ENCODE data around the gene PDLIM7.

Gene PDLIM7

DNA sequence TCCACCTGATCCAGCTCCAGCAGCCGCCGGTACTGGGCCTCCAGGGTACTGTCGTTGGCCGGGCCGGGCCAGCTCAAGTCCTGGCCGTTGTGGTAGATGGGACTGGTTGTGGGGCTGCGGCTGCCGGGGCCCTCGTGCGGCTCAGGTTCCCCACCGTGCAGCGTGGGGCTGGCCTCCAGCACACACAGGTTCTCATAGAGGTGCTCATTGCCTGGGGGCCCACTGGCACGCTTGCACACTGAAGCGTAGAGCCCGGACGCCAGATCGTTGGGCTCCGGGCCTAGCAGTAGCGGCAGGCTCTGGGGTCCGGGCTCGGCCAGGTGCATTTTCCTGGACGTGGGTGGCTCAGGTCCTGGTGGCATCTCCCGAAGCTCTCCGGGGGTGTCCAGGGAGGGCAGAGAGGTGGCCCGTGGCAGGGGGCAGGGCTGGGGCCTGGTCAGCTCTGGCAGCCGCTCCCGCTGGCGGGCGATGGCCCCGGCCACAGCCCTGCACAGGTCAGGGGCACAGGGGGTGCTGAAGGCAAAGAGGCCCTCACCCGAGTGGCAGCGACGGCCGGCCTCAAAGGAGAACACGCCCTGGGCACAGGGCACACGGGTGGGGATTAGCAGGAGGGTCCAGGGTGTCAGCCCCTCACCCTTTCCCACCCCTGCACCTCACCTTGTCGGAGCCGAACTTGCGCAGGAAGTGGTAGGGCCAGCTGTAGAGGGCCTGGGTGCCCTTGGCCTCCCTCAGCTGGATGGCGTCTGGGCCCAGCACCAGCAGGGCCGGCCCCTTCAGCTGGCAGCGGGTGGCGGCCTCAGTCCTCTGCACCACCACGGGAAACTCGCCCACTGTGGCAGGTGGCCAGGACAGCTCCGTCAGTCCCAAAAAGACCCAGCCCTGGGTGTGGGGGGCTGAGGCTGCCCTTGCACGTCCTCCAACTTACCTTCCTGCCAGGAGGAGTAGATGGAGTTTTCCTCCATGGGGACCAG lies 7.0 kb upstream of the PDLIM7 start:
- no peak for DNase-seq

DNA sequence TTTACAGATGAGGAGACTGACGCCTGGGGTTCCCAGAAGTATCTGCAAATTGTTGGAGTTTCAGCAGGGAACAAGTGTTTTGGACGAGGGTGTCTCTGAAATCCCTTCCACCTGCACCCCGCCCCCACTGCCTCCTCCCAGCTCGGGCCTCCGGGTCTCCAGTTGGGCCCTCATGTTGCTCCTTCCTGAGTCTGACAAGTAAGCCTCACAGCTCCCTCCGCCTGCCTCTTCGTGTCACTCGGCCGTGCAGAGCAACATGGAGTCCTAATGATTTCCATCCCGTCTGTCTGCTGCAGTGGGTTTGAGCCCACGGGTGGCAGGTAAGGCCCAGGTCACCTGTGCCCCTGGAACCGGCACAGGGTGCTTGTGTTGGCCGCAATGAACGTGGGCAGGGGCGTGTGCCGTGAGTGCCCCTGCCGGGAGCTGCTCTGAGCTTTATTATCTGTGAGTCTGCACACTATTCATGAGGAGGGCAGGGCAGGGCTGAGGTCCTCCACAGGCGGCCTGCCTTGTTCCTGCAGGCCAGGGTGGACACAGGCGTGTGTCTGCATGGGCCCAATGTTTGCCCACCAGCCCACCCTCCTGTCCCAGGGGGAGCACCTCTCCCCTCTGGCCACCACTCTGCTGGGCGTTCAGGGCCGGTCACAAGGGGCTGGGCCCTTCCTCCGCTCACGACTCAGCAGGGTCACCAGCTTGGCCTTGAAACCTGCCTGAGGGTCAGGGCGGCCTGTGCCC lies 6.1 kb upstream of the PDLIM7 start:
- DNase-seq: no peak

GRCh38 chr5:177502886-177503285 lies 5.5 kb upstream of the PDLIM7 start:
- DNase-seq: no peak

GRCh38 chr5:177501874-177502678 lies 4.7 kb upstream of the PDLIM7 start:
- DNase-seq: no peak

DNA sequence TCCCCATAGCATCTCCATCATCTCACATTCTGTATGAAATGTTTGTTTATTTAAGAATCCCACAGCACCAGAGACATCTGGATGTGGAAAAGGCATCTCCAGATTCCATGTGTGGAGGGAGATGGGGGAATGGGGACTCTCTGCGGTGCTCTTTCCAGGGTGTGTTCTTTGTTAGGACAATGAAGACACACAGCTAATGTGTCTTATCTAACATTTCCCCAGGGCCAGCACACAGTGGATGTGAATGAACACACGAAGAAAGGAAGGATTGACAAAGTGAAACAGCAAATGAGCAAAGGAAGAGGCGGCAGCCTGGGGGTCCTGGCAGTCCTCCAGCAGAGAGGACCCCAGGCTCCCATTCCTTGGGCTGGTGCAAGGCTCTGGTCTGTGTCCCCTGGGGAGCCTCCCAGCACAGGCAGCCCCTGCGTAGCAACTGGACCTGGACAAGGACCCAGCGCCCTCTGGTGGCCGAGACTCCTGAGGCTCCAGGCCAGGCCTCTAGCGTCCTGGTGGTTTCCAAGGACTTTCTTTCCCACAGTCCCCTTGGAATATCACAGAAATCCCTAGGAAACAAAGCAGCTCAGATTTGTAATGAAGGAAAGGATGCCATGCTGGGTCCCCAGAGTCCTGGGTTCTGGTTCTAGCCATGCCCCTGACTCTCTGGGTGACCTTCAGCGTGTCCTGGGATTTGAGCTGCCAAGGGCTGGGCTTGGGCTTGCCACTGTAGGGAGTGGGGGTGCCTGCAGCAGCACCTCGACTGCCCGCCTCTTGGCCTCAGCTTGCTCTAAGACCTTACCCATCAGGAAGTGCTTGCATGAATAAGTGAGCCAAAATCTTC lies 3.5 kb upstream of the PDLIM7 start:
- peak; percentile 92 for DNase-seq

DNA sequence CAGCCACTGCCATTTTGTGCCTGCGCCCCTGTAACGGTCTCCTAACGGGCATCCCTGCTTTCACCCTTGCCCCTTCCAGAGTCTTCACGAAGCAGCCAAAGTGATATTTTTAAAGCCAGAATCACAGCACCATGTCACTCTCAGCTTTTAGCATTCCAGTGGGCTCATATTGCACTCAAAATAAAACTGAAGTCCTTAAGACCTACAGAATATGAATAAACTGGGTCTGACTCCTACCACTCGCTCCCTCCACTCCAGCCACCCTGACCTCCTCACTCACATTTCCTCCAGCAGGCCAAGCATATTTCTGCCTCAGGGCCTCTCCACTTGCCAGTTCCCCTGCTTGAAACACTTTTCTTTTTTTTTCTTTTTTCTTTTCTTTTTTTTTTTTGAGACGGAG lies 2.4 kb upstream of the PDLIM7 start:
- DNase-seq: no peak

DNA sequence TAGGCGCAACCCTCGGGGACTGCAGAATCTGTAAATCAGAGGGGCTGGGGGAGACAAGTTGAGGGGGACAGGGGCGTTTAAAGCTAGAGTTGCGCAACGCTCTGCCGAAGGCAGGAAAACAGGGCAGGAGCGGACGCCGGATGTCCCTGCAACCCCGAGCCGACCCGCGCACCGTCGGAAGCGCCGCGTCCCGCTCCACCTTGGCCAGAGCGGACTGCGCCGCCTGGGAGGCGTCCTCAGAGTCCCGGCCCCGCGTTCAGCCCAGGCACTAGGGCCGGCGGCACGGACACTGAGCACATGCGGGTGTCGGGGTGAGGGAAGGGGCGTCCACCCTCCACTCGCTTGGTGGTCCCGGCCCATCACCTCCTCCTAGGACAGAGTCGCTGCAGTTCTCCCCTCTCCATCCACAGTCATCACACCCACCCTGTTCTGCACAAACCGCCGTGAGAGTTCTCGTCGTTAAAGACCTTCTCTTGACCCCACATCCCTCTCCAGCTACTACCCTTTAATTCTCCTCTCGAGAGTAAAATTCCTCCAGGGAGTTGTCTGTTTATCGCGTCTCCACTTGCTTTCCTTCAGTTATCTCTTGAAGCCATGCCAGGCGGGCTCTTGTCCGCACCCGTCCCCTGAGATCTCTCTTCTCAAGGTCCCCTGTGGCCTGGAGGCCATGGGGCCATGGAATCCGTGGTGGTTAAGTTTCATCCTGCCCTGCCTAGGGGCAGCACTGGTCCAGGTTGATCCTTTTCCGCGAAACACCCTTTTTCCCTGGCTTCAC lies 796 bp upstream of the PDLIM7 start:
- no peak for DNase-seq

GRCh38 chr5:177496727-177497291 lies 595 bp downstream of the PDLIM7 start:
- DNase-seq: peak; percentile 90

DNA sequence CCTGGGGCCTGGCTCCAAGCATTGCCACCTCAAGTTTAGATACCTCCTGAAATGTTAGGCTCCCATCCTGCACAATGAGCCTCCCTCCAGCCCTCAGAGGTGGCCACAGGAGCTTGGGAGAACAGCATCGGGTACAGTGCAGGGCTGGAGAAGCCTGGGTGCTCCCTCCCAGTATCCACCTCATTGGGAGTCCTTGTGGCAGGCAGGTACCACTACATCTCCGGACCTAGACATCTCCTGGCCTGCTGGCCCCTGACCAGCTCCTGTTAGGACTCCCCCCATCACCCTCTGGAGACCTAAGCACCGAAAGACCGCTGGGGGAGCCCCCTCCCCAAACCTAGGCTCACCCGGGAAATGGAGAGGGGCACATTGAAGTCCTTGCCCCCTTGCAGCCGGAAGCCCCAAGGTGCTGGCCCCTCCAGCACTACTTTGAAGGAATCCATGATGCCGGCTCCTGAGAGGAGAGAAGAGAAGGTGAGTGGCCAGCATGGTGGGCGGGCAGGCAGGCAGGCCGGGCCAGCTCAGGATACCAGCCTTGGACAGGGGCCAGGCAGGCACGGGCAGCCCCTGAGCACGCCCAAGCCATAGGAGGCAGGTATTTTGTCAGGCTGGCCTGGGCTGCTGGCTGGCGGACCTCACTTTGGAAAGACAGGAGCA lies 1.2 kb downstream of the PDLIM7 start:
- no peak for DNase-seq

DNA sequence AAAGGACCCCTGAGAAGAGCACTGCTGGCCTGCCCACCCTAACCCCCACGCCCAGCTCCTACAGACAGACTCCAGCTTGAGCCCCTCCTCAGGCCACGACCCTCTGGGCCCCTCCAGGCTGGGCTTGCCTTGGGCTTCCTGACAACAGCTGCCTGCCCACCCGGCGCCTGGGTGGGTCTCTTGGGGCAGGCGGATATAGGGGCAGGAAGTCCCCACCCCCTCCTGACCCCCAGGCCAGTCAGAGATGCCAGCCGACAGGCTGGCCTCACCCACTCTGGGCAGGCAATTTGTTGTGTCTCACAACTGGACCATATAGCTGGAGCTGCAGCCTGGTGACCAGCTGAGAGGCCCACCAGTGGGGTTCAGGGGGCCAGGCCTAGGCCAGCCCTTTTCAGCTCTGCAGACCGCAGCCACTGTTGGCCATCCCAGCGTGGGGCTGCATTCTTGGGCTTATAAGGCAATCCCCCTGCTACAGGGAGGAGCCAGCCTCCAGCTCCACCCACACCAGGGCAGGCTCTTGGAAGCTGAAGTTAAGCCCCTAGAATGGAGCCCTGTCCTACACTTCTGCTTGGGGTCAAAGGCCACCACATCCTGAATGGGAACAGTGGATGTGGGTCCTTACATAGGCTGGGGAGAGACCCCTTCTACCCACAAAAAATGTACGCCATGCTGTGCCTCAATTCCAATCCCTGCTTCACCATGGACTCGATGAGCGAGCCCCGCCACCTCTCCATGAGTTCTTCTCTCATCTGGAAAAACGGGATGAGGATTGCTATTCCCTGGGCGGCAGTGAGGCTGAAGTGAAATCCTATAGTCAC lies 2.0 kb downstream of the PDLIM7 start:
- peak; percentile 83 for DNase-seq

GRCh38 chr5:177494346-177495195 lies 2.8 kb downstream of the PDLIM7 start:
- DNase-seq: peak; percentile 87

GRCh38 chr5:177493795-177494345 lies 3.5 kb downstream of the PDLIM7 start:
- DNase-seq: no peak

DNA sequence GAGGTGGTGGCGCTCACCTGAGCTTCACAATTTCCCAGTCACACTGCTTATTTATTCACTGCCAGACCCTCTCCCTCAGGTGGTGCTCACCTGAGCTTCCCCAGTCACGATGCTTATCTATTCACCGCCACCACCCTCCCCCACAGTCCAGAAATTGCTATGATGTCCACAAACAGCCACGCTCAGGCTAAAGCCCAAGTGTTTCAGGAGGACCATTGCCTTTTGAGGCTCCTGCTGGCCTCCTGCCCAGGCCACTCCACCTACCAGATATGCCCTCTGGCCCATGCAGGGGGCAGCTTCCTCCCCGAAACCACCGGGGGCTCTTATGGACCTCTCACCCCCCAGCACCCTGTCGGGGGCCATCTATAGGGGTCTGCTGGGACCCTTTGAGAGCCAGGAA lies 4.6 kb downstream of the PDLIM7 start:
- DNase-seq: no peak

GRCh38 chr5:177491983-177492746 lies 5.2 kb downstream of the PDLIM7 start:
- no peak for DNase-seq

DNA sequence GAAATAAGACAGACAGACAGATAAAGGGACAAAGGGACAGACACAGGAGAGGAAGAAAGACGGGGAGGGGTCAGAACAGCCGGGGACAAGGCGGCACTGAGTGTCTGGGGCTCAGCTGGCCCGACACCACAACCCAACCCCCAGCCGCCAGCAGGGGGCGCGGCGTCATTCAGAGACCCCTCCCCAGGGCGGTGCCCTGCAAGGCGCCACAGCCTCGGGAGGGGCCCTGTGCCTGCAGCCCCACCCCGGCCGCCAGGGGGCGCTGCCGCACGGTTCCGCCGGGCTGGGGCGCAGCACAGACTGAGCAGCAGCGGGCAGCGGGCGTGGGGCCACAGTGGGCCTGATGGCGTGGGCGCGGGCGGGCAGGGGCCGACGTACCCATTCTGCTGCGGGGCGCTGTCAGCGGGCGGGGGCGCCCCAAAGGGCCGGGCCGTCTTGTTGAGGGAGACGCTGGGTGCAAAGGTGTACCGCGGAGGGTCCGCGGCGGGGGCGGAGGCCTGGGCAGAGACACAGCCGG lies 5.9 kb downstream of the PDLIM7 start:
- peak; percentile 71 for DNase-seq

DNA sequence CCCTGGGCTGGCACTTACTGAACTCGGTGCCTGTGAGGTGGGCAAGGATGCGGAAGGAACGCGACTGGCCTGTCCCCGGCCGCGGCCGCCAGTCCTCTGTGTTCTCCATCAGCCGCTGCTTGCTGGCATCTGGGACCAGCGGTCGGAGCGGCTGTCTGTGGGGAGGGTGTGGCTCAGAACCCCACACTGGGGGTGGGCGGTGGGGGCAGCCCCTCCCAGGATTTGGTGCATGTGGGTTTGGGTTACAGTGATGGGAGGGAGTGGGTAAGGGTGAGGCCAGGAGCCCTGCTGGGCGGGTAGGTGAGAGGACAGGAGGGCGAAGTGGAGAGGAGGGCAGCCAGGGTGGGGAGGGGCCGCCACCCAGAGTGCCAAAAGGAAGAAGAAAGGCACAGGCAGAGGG lies 6.4 kb downstream of the PDLIM7 start:
- DNase-seq: no peak

- no peak for DNase-seq
These were observed 7.0 kb downstream of the PDLIM7 start for GRCh38 chr5:177490311-177490991.

Measured in right forelimb (tissue), 1 donor.